ENCODE data around the gene FAM193A.

Gene FAM193A

GRCh38 chr4:2599304-2599654, 62.8 kb downstream of the FAM193A start:
- no peak for DNase-seq (ENCODE audit: extremely low spot score)
- ChIA-PET POLR2A (no interaction called here), CTCF (interaction anchor here (0.7 to 1.1 kb wide), 5 partner anchors 14 to 130 kb away, joined by 3 to 5 read pairs (median 3); no protein-coding TSS in a partner anchor)
- no peak for TF ChIP-seq CTCF (IDR thresholded peaks at IDR 0.05; ENCODE audit: control extremely low read depth, extremely low read depth, low read depth, missing control alignments)

GRCh38 chr4:2600878-2601277, 64.4 kb downstream of the FAM193A start:
- TF ChIP-seq CTCF (IDR thresholded peaks at IDR 0.05; ENCODE audit: control extremely low read depth, extremely low read depth, low read depth, missing control alignments): no peak
- ChIA-PET POLR2A (interaction anchor here (0.6 kb wide), 1 partner anchor 12 kb away, joined by 3 read pairs; no protein-coding TSS in a partner anchor), CTCF (no interaction called here)
- DNase-seq (ENCODE audit: extremely low spot score): no peak

GRCh38 chr4:2604614-2605013, 68.2 kb downstream of the FAM193A start:
- CTCF ChIA-PET: interaction anchor here (1.0 kb wide), 1 partner anchor 87 kb away, joined by 3 read pairs; no protein-coding TSS in a partner anchor
- POLR2A ChIA-PET: interaction anchor here (0.7 kb wide), 1 partner anchor 463 kb away, joined by 6 read pairs; no protein-coding TSS in a partner anchor
- TF ChIP-seq CTCF (IDR thresholded peaks at IDR 0.05; ENCODE audit: control extremely low read depth, extremely low read depth, low read depth, missing control alignments): no peak
- no peak for DNase-seq (ENCODE audit: extremely low spot score)

GRCh38 chr4:2606960-2607506, 70.6 kb downstream of the FAM193A start:
- POLR2A ChIA-PET: no interaction called here
- DNase-seq (ENCODE audit: extremely low spot score): no peak
- CTCF ChIA-PET: interaction anchor here (0.7 to 0.9 kb wide), 2 partner anchors 48 to 303 kb away, joined by 3 read pairs; no protein-coding TSS in a partner anchor
- no peak for TF ChIP-seq CTCF (IDR thresholded peaks at IDR 0.05; ENCODE audit: control extremely low read depth, extremely low read depth, low read depth, missing control alignments)

GRCh38 chr4:2607822-2608221, 71.4 kb downstream of the FAM193A start:
- ChIA-PET POLR2A (no interaction called here), CTCF (interaction anchor here (0.9 kb wide), 1 partner anchor 302 kb away, joined by 3 read pairs; no protein-coding TSS in a partner anchor)
- TF ChIP-seq CTCF (IDR thresholded peaks at IDR 0.05; ENCODE audit: control extremely low read depth, extremely low read depth, low read depth, missing control alignments): no peak
- no peak for DNase-seq (ENCODE audit: extremely low spot score)

- no peak for DNase-seq (ENCODE audit: extremely low spot score)
- ChIA-PET POLR2A (no interaction called here), CTCF (no interaction called here)
- TF ChIP-seq CTCF (IDR thresholded peaks at IDR 0.05; ENCODE audit: control extremely low read depth, extremely low read depth, low read depth, missing control alignments): no peak
Observed at GRCh38 chr4:2608291-2608690, 71.8 kb downstream of the FAM193A start.

Data from GM10248 (cell line).